ENCODE data around the gene DDTL. TPM values are rescaled to one million over a fixed set of nuclear protein-coding genes. Genes with fewer than 3 reads are reported as not detected.

DDTL gene
- total and polyA plus RNA-seq, 5 experiments from 2014 or later, result 0.58 to 1.6 (median 1.3) TPM; not detected in 2

GRCh38 chr22:24001314-24001713, 34.6 kb downstream of the DDTL start:
- no peaks in the 10 kb centered on the region for H3K9me3 Mint-ChIP-seq
- POLR2A ChIA-PET, result no interaction called here
- peak overlapping the region in 1 of 10 donors; percentile 42 for H3K27ac Mint-ChIP-seq
- no peak overlapping the region for H3K4me3 Mint-ChIP-seq
- DNase-seq (no peak), ATAC-seq (no peak)
- no peaks in the 10 kb centered on the region for H3K36me3 Mint-ChIP-seq
- no peaks in the 10 kb centered on the region for H3K4me1 Mint-ChIP-seq
- H3K27me3 Mint-ChIP-seq, result peaks cover 0 to 5% (median 0%) of the 10 kb centered on the region in 5 donors

- H3K9me3 Mint-ChIP-seq, result no peaks in the 10 kb centered on the region
- ATAC-seq (no peak), DNase-seq (no peak)
- H3K27ac Mint-ChIP-seq, result no peak overlapping the region
- no peaks in the 10 kb centered on the region for H3K36me3 Mint-ChIP-seq
- peaks cover 0 to 5% (median 0%) of the 10 kb centered on the region in 5 donors for H3K27me3 Mint-ChIP-seq
- POLR2A ChIA-PET, result no interaction called here
- H3K4me3 Mint-ChIP-seq, result no peak overlapping the region
- no peaks in the 10 kb centered on the region for H3K4me1 Mint-ChIP-seq
Observed at GRCh38 chr22:24002272-24002671, 35.6 kb downstream of the DDTL start.

GRCh38 chr22:24002851-24003250, 36.2 kb downstream of the DDTL start:
- H3K27me3 Mint-ChIP-seq, result peaks cover 0 to 5% (median 0%) of the 10 kb centered on the region in 5 donors

DNA sequence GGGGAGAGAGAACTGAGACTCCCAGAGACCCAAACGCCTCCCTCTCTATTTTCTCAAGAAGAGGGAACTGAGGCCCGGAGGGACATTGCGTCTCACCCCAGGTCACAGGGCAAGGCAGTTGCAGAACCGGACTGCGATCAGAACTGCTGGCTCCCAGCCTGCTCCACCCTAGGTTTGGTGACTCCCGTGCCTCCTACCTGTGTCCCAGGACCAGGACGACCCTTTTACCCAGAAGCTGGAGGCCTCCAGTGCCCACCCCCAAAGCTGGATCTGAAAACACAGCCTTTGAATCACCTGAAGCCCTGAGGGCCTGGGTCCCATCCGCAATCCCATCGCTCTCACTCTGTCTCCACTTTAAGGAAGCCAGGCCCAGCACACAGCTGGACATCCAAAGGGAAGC, 37.2 kb downstream of the DDTL start:
- Mint-ChIP-seq H3K4me1 (no peaks in the 10 kb centered on the region), H3K4me3 (no peak overlapping the region), H3K36me3 (no peaks in the 10 kb centered on the region), H3K9me3 (no peaks in the 10 kb centered on the region), H3K27me3 (peaks cover 0 to 5% (median 0%) of the 10 kb centered on the region in 5 donors), H3K27ac (no peak overlapping the region)
- DNase-seq, result no peak
- no peak for ATAC-seq
- POLR2A ChIA-PET, result interaction anchor here (1.1 kb wide), 1 partner anchor 74 kb away, joined by 3 read pairs; no protein-coding TSS in a partner anchor

More at GRCh38 chr22:24002851-24003250, 36.2 kb downstream of the DDTL start:
- no peak overlapping the region for H3K27ac Mint-ChIP-seq
- no peaks in the 10 kb centered on the region for H3K9me3 Mint-ChIP-seq
- POLR2A ChIA-PET, result no interaction called here
- H3K36me3 Mint-ChIP-seq, result no peaks in the 10 kb centered on the region
- ATAC-seq (no peak), DNase-seq (no peak)
- no peaks in the 10 kb centered on the region for H3K4me1 Mint-ChIP-seq
- no peak overlapping the region for H3K4me3 Mint-ChIP-seq

DNA sequence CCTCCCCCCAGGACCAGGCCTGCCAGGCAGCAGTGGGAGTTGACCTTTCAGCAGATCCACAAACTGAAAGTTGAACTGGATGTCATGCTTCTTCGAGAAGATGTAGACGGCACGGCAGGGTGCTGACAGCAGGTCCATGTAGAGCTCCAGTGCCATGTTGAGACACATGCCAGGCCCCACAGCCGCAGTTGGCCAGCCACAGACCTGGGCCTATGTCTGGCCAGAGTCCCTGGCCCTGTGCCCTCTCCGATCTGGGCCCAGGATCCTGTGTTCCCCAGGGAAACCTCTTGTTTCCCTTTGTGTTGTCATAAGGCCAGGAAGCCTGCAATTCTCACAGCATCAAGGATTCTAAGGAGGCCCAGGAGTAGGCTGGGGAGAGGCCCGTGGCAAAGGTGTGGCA, 38.5 kb downstream of the DDTL start, which contains the start of gene GSTT4:
TSS of gene GSTT4 (minus strand) at position 253 of the 400 bp plus-strand sequence. CDS start at position 156, 97 bp downstream.
- Mint-ChIP-seq H3K36me3 (no peaks in the 10 kb centered on the region), H3K4me1 (peaks cover 2 to 4% (median 3%) of the 10 kb centered on the region in 4 donors), H3K27me3 (peaks cover 0 to 5% (median 0%) of the 10 kb centered on the region in 5 donors), H3K4me3 (no peak within 1 kb of the TSS), H3K9me3 (no peaks in the 10 kb centered on the region), H3K27ac (peak within 1 kb of the TSS in 4 of 10 donors; percentile 11 to 66 (median 56))
- no peak for ATAC-seq
- POLR2A ChIA-PET, result interaction anchor here (1.1 kb wide), 1 partner anchor 72 kb away, joined by 3 read pairs; no protein-coding TSS in a partner anchor
- DNase-seq, result no peak

GRCh38 chr22:24006207-24006913, 39.7 kb downstream of the DDTL start:
- no peak for ATAC-seq
- Mint-ChIP-seq H3K4me3 (no peak overlapping the region), H3K9me3 (peaks cover 0 to 3% (median 0%) of the 10 kb centered on the region in 9 donors), H3K4me1 (peaks cover 9 to 14% (median 9%) of the 10 kb centered on the region in 4 donors), H3K36me3 (no peaks in the 10 kb centered on the region), H3K27me3 (peaks cover 0 to 5% (median 0%) of the 10 kb centered on the region in 5 donors), H3K27ac (peak overlapping the region in 3 of 10 donors; percentile 1 to 46 (median 26))
- no peak for DNase-seq
- POLR2A ChIA-PET, result interaction anchor here (0.8 to 1.4 kb wide), 2 partner anchors 32 to 112 kb away, joined by 3 to 7 read pairs; partner anchors contain the start of gene MIF

DNA sequence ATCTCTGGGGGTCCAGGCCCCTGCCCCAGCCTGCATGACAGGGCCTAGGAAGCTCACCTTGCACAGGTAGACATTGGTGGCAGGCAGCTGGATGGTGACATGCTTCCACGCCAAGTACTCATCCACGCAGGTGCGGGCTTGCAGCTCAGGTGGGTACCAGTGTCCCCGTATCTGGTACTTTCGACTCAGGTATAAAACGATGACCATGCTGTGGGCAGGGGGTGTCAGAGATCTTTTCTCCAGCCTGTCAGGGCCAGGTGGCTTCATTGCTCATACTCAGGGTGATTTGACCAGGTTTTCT, 40.2 kb downstream of the DDTL start:
- Mint-ChIP-seq H3K4me1 (peaks cover 11 to 19% (median 12%) of the 10 kb centered on the region in 4 donors), H3K27me3 (peaks cover 0 to 4% (median 0%) of the 10 kb centered on the region in 5 donors), H3K4me3 (no peak overlapping the region), H3K36me3 (no peaks in the 10 kb centered on the region), H3K9me3 (peaks cover 0 to 3% (median 0%) of the 10 kb centered on the region in 9 donors), H3K27ac (peak overlapping the region in 1 of 10 donors; percentile 26)
- POLR2A ChIA-PET, result interaction anchor here (1.4 kb wide), 1 partner anchor 32 kb away, joined by 7 read pairs; no protein-coding TSS in a partner anchor
- no peak for ATAC-seq
- DNase-seq, result no peak

- POLR2A ChIA-PET, result interaction anchor here (1.4 to 7.1 kb wide), 2 partner anchors 30 to 31 kb away, joined by 7 to 99 read pairs; no protein-coding TSS in a partner anchor
- Mint-ChIP-seq H3K27ac (peak overlapping the region in 2 of 10 donors; percentile 27 to 36), H3K4me3 (no peak overlapping the region), H3K36me3 (no peaks in the 10 kb centered on the region), H3K4me1 (peaks cover 13 to 22% (median 16%) of the 10 kb centered on the region in 4 donors), H3K9me3 (peaks cover 0 to 3% (median 0%) of the 10 kb centered on the region in 9 donors), H3K27me3 (peaks cover 0 to 3% (median 0%) of the 10 kb centered on the region in 5 donors)
- no peak for DNase-seq
- ATAC-seq, result no peak
Observed at GRCh38 chr22:24007253-24008021, 40.7 kb downstream of the DDTL start.

DNA sequence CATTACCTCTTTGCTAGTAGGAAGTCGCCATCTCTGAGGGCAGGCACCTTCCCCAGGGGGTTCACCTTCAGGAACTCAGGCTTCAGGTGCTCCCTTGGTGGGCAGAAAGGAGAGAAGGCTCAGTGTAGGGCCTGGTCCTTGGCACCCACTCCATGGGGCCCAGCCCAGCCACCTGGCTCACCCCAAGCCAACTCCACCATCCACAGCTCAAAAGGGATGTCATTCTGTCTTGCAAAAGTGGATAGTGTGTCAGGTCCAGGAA, 41.3 kb downstream of the DDTL start:
- POLR2A ChIA-PET, result interaction anchor here (7.1 kb wide), 1 partner anchor 30 kb away, joined by 99 read pairs; no protein-coding TSS in a partner anchor
- Mint-ChIP-seq H3K4me3 (no peak overlapping the region), H3K9me3 (peaks cover 0 to 3% (median 0%) of the 10 kb centered on the region in 9 donors), H3K27ac (no peak overlapping the region), H3K27me3 (peaks cover 0 to 3% (median 0%) of the 10 kb centered on the region in 5 donors), H3K36me3 (no peaks in the 10 kb centered on the region), H3K4me1 (peaks cover 13 to 25% (median 19%) of the 10 kb centered on the region in 4 donors)
- DNase-seq (no peak), ATAC-seq (no peak)

GRCh38 chr22:24008381-24009226, 41.9 kb downstream of the DDTL start:
- peaks cover 0 to 3% (median 0%) of the 10 kb centered on the region in 5 donors for H3K27me3 Mint-ChIP-seq
- ATAC-seq (no peak), DNase-seq (no peak)
- H3K9me3 Mint-ChIP-seq, result peaks cover 0 to 3% (median 0%) of the 10 kb centered on the region in 9 donors
- no peaks in the 10 kb centered on the region for H3K36me3 Mint-ChIP-seq
- peaks cover 15 to 30% (median 25%) of the 10 kb centered on the region in 4 donors for H3K4me1 Mint-ChIP-seq
- POLR2A ChIA-PET, result interaction anchor here (7.1 kb wide), 1 partner anchor 29 kb away, joined by 99 read pairs; no protein-coding TSS in a partner anchor
- peak overlapping the region in 1 of 10 donors; percentile 54 for H3K27ac Mint-ChIP-seq
- no peak overlapping the region for H3K4me3 Mint-ChIP-seq

- H3K9me3 Mint-ChIP-seq, result peaks cover 0 to 3% (median 0%) of the 10 kb centered on the region in 9 donors
Observed at GRCh38 chr22:24009227-24010017, 42.7 kb downstream of the DDTL start.

More at GRCh38 chr22:24009227-24010017, 42.7 kb downstream of the DDTL start:
- Mint-ChIP-seq H3K4me3 (peak overlapping the region in 6 of 10 donors; percentile 31 to 67 (median 61)), H3K36me3 (no peaks in the 10 kb centered on the region), H3K27ac (peak overlapping the region in 9 of 10 donors; percentile 3 to 92 (median 78)), H3K4me1 (peaks cover 20 to 38% (median 31%) of the 10 kb centered on the region in 4 donors), H3K27me3 (peaks cover 0 to 3% (median 0%) of the 10 kb centered on the region in 5 donors)
- DNase-seq (no peak), ATAC-seq (no peak)
- POLR2A ChIA-PET, result interaction anchor here (2.2 to 7.1 kb wide), 4 partner anchors 23 to 115 kb away, joined by 12 to 99 read pairs (median 18); partner anchors contain the start of gene MIF
